ENCODE results near the gene GOLGA8A.

- TF ChIP-seq POLR2A (IDR thresholded peaks at IDR 0.05) (no peak), CTCF (IDR thresholded peaks at IDR 0.05) (no peak)
Measured at GRCh38 chr15:34460451-34460850, 22.8 kb upstream of the GOLGA8A start.

Measured in body of pancreas (tissue), 4 donors.